Cardiac muscle cell (in vitro differentiated cells and primary cell): ENCODE data around the gene ABCD1. TPM values are rescaled to one million over a fixed set of nuclear protein-coding genes. Genes with fewer than 3 reads are reported as not detected.
"Not testable (repeated sequence)": the region's sequence is repeated elsewhere in the genome, so short reads cannot be mapped to it uniquely, and the experiment has no call there.

ENCODE experiments used
- DNase-seq, 2 donors: peaks; one replicate each; pipeline versions ENCODE4 v3.0.0 to v3.0.0-alpha.2; 2010 to 2017; ENCODE audit warnings: low read depth in 1 of 2, low spot score in 1 of 2
- H3K27ac ChIP-seq: fragments of 200-600 bp; sonication (generic); 2 replicates; pipeline ENCODE4 v1.5.1; 2016
- H3K27me3 ChIP-seq: fragments of 200-600 bp; sonication (generic); 2 replicates; pipeline ENCODE4 v1.6.0; 2016; ENCODE audit warnings: control low read depth
- H3K36me3 ChIP-seq: fragments of 200-600 bp; sonication (generic); 2 replicates; pipeline ENCODE4 v1.5.1; 2016; ENCODE audit warnings: control low read depth
- H3K4me1 ChIP-seq: fragments of 200-600 bp; sonication (generic); 2 replicates; pipeline ENCODE4 v1.8.1; 2017; ENCODE audit warnings: low read depth, mild to moderate bottlenecking, mixed run types
- H3K4me3 ChIP-seq: fragments of 200-600 bp; sonication (generic); 2 replicates; pipeline ENCODE4 v1.5.1; 2016; ENCODE audit warnings: mild to moderate bottlenecking
- H3K9me3 ChIP-seq: fragments of 200-600 bp; sonication (generic); 2 replicates; pipeline ENCODE4 v1.5.1; 2017; ENCODE audit warnings: low read depth, mild to moderate bottlenecking, control low read depth
- CTCF ChIP-seq: IDR thresholded peaks from 2 replicates; pipeline ENCODE4 v1.5.1; 2012; ENCODE audit warnings: low read depth, mild to moderate bottlenecking, low read length
- polyA plus RNA-seq: library from polyadenylated mRNA; unstranded; fragments of >200 nt; fragmentation: Nextera tagmentation; extraction: Ambion mirVana; gene quantifications from 2 replicates; pipeline ENCODE4 v1.2.1, GENCODE V29; 2016
- total RNA-seq: library from RNA; depleted of rRNA; stranded (reverse); fragments of >200 nt; gene quantifications from 2 replicates; pipeline ENCODE4 v1.2.3, GENCODE V29; 2016

Gene ABCD1
- total and polyA plus RNA-seq, 2 experiments from 2014 or later: 14.6 to 28.7 TPM

- H3K27ac ChIP-seq: no peak overlapping the region
- DNase-seq: peak in 1 of 2 donors; percentile 29
- peak overlapping the region; percentile 51 for H3K4me3 ChIP-seq
- H3K9me3 ChIP-seq: no peaks in the 10 kb centered on the region
- no peaks in the 10 kb centered on the region for H3K27me3 ChIP-seq
- peaks cover 8% of the 10 kb centered on the region for H3K4me1 ChIP-seq
- TF ChIP-seq CTCF: no peak
- no peaks in the 10 kb centered on the region for H3K36me3 ChIP-seq
Observed at GRCh38 chrX:153688911-153689590, 35.6 kb upstream of the ABCD1 start.

- no peak overlapping the region for H3K27ac ChIP-seq
- no peaks in the 10 kb centered on the region for H3K27me3 ChIP-seq
- no peak for TF ChIP-seq CTCF
- DNase-seq: no peak
- no peaks in the 10 kb centered on the region for H3K9me3 ChIP-seq
- peak overlapping the region; percentile 51 for H3K4me3 ChIP-seq
- H3K36me3 ChIP-seq: no peaks in the 10 kb centered on the region
- peaks cover 6% of the 10 kb centered on the region for H3K4me1 ChIP-seq
Observed at GRCh38 chrX:153689654-153690465, 34.8 kb upstream of the ABCD1 start.

- TF ChIP-seq CTCF: no peak
- no peaks in the 10 kb centered on the region for H3K9me3 ChIP-seq
- no peak overlapping the region for H3K4me3 ChIP-seq
- H3K4me1 ChIP-seq: peaks cover 2% of the 10 kb centered on the region
- H3K27me3 ChIP-seq: no peaks in the 10 kb centered on the region
- H3K27ac ChIP-seq: no peak overlapping the region
- no peaks in the 10 kb centered on the region for H3K36me3 ChIP-seq
- DNase-seq: no peak
Observed at GRCh38 chrX:153690466-153690865, 34.2 kb upstream of the ABCD1 start.

- H3K27ac ChIP-seq, H3K27me3 ChIP-seq, DNase-seq, H3K4me3 ChIP-seq, H3K9me3 ChIP-seq, H3K36me3 ChIP-seq, H3K4me1 ChIP-seq: not testable (repeated sequence)
Observed at GRCh38 chrX:153691032-153691827, 33.4 kb upstream of the ABCD1 start.

- H3K9me3 ChIP-seq: no peaks in the 10 kb centered on the region
- H3K27me3 ChIP-seq: no peaks in the 10 kb centered on the region
- no peaks in the 10 kb centered on the region for H3K36me3 ChIP-seq
- TF ChIP-seq CTCF: no peak
- DNase-seq: no peak
- no peak overlapping the region for H3K27ac ChIP-seq
- H3K4me1 ChIP-seq: no peaks in the 10 kb centered on the region
- no peak overlapping the region for H3K4me3 ChIP-seq
Observed at GRCh38 chrX:153692003-153692402, 32.7 kb upstream of the ABCD1 start.
